Measurements from ENCODE around the gene EIF2AK3. TPM values are rescaled to one million over a fixed set of nuclear protein-coding genes. Genes with fewer than 3 reads are reported as not detected.
"Not testable (repeated sequence)": the region's sequence is repeated elsewhere in the genome, so short reads cannot be mapped to it uniquely, and the experiment has no call there.

The EIF2AK3 gene
- total RNA-seq, 2 donors from 2014 or later, result 34.9 to 38.3 TPM

DNA sequence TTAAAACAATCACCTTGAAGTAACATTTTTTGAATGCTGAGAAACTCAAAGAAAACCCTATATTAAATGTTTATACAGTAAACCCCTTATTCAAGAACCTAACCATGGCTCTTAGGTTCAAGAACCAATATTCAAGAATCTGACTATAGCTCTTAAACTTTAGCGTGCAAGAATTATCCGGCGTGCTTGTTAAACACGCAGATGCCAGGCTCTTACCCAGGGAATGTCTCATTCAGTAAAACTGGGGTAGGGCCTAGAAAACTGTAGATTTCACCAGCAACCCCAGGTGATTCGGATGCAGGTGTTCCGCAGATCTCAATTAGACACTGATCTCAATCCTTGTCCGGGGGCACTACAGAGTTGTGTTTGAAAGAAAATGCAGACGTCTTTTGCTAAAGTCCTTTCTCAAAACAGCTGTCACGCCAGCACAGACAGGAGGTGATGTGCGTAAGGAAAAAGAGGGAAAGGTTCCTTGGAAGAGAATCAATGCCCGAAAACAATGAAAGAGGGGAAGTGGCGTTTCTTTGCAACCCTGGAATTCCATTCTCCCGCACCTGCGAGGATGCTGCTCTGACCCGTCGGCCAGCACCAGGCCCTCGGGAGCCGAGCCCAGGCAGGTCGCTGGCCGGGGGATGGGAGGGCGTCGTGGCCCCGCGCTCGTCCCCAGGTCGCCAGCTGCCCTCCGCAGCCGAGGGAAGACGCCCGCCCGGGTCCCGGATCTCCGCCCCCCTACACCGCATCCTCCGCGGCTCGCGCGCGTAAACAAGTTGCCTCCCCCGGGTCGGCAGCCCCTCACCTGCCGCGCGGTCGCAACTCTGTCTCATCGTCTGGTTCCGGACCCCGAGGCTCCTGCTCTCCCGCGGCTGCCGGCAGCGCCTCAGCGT is 851 bp downstream of the EIF2AK3 start:
- Mint-ChIP-seq H3K4me1 (peaks cover 12% of the 10 kb centered on the region), H3K4me3 (no peak overlapping the region), H3K36me3 (ENCODE audit: low read depth) (peaks cover 2% of the 10 kb centered on the region), H3K27me3 (no peaks in the 10 kb centered on the region), H3K27ac (no peak overlapping the region)
- H3K9me3 ChIP-seq (ENCODE audit: control insufficient read depth, low read length, poor library complexity, severe bottlenecking), result no peaks in the 10 kb centered on the region
- ATAC-seq (peak; percentile 0), DNase-seq (peak; percentile 35 to 47 (median 37))

DNA sequence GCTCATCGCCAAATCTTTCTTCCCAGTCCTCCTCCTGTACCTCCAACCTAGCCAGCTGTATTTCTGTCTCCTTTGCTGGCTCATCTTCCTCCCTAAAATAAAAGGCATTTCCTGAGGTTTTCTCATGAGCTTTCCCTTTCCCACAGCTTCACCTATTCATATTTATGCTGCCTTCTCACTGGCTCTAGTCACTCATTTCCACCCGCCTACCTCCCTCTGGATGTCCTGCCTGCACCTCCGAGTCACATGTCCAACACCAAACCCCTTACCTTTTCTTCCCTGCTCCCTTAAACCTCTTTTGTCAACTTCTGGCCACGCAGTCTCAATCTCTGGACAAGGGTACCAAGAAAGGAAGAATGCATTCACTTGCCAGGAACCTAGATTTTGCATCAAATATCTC is 2.8 kb downstream of the EIF2AK3 start:
- no peak overlapping the region for H3K4me3 Mint-ChIP-seq

DNA sequence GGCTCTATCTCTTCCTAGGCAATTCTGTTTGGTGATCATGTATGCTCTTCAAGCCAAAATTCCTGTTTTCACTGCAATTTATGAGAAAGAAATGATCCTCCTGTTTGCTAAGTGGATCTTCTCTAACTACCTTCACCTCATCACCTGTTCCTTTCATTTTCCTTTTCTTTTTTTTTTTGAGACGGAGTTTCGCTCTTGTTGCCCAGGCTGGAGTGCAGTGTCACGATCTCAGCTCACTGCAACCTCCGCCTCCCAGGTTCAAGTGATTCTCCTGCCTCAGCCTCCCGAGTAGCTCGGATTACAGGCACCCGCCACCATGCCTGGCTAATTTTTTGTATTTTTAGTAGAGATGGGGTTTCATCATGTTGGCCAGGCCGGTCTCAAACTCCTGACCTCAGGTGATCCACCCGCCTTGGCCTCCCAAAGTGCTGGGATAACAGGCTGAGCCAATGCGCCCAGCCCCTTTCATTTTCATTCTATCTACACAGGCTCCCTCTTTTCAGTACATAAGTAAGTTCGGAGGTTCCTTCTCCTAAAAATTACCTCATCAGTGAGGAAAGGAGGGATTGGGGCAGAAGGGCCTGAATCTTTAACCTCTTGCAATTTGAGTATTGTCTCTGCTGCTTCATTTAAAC is 3.3 kb downstream of the EIF2AK3 start:
- H3K9me3 ChIP-seq (ENCODE audit: control insufficient read depth, low read length, poor library complexity, severe bottlenecking); H3K27me3 Mint-ChIP-seq; DNase-seq; H3K27ac Mint-ChIP-seq; H3K36me3 Mint-ChIP-seq (ENCODE audit: low read depth); H3K4me3 Mint-ChIP-seq; ATAC-seq: not testable (repeated sequence)
- H3K4me1 Mint-ChIP-seq, result peaks cover 23% of the 10 kb centered on the region

More for the DNA sequence above, 2.8 kb downstream of the EIF2AK3 start:
- Mint-ChIP-seq H3K36me3 (ENCODE audit: low read depth) (peaks cover 2% of the 10 kb centered on the region), H3K27me3 (no peaks in the 10 kb centered on the region), H3K4me1 (peaks cover 22% of the 10 kb centered on the region), H3K27ac (no peak overlapping the region)
- no peak for DNase-seq
- H3K9me3 ChIP-seq (ENCODE audit: control insufficient read depth, low read length, poor library complexity, severe bottlenecking), result no peaks in the 10 kb centered on the region
- no peak for ATAC-seq

DNA sequence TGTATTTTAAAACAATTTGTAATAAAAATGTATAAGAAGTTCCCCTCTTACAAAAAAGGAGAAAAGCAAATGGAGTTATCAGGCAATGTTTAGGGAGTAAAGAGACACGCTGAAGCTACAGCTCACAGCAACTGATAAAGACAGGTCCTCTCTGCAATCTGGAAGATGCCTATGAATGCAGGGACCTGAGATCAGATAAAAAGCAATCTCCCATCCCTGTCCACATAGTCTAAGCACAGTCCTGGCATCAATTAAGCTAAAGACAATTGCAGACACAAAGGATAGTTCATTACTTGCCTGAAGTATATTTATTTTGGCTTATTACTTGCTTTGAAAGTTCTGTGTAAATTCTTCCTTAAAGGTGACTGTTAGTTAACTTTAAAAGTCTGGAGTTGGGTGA is 5.0 kb downstream of the EIF2AK3 start:
- H3K4me3 Mint-ChIP-seq, result no peak overlapping the region
- peaks cover 29% of the 10 kb centered on the region for H3K4me1 Mint-ChIP-seq
- no peaks in the 10 kb centered on the region for H3K9me3 ChIP-seq (ENCODE audit: control insufficient read depth, low read length, poor library complexity, severe bottlenecking)
- no peak overlapping the region for H3K27ac Mint-ChIP-seq
- ATAC-seq (no peak), DNase-seq (no peak)
- no peaks in the 10 kb centered on the region for H3K27me3 Mint-ChIP-seq
- H3K36me3 Mint-ChIP-seq (ENCODE audit: low read depth), result peaks cover 2% of the 10 kb centered on the region

DNA sequence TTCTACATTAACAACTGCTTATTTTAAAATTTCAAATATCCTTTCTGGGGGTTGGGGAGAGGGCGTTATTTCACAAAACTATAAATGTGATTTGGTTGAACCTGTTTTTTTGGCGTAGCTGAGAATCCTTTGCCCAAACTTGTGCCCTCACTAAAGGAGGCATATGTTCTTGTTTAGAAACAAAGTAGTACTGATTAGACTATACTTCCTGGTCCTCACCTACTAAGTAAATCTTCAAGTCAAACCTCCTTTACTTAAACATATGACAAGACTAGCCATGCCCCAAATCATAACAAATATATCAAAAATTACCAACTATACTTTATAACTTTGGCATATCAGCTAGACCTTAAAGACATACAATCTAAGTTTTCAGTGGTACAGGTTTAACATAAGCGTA is 5.8 kb downstream of the EIF2AK3 start:
- no peaks in the 10 kb centered on the region for H3K9me3 ChIP-seq (ENCODE audit: control insufficient read depth, low read length, poor library complexity, severe bottlenecking)
- ATAC-seq (no peak), DNase-seq (no peak)
- H3K4me1 Mint-ChIP-seq, result peaks cover 36% of the 10 kb centered on the region
- no peaks in the 10 kb centered on the region for H3K36me3 Mint-ChIP-seq (ENCODE audit: low read depth)
- H3K27me3 Mint-ChIP-seq, result no peaks in the 10 kb centered on the region
- no peak overlapping the region for H3K27ac Mint-ChIP-seq
- H3K4me3 Mint-ChIP-seq, result no peak overlapping the region

DNA sequence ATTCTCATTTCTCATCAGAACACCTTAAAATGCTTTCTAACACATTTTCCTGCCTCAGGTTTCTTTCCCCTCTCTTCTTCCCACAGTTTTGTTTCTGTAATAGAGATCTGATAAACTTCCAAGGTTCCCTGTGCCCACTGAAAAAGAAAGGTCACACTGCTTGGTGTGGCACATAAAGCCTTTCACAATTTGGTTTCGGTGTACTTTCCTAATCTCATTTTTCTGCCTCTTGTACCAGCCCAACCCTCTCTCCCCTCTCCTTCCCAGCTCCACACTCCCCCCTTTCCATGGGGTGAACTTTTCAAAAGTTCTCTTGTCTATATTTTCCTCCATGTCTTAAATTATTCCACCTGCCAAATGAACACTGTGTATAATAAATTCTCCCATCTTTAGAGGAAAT is 7.2 kb downstream of the EIF2AK3 start:
- Mint-ChIP-seq H3K4me3 (peak overlapping the region; percentile 59), H3K36me3 (ENCODE audit: low read depth) (no peaks in the 10 kb centered on the region), H3K27ac (peak overlapping the region; percentile 37), H3K4me1 (peaks cover 34% of the 10 kb centered on the region), H3K27me3 (no peaks in the 10 kb centered on the region)
- DNase-seq (no peak), ATAC-seq (no peak)
- no peaks in the 10 kb centered on the region for H3K9me3 ChIP-seq (ENCODE audit: control insufficient read depth, low read length, poor library complexity, severe bottlenecking)

DNA sequence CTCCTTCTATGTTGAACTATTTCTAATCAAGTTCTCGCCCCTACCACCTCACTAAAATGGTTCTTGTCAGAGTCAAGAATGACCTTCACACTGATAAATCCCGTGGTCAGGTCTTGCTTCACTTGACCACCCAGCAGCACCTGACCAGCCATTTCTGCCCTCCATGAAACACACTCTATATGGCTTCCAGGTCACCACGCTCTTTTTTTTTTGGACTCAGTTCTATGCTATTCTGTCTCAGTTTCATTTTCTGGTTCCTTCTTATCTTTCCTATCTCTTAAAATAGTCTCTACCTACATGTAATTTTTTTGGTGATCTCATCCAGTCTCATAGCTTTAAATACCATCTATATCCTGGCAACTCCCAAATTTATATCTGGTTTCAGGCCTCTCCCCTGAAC is 11.4 kb downstream of the EIF2AK3 start:
- no peak for DNase-seq
- H3K9me3 ChIP-seq (ENCODE audit: control insufficient read depth, low read length, poor library complexity, severe bottlenecking), result no peaks in the 10 kb centered on the region
- Mint-ChIP-seq H3K27ac (no peak overlapping the region), H3K4me3 (no peak overlapping the region), H3K4me1 (peaks cover 35% of the 10 kb centered on the region), H3K27me3 (no peaks in the 10 kb centered on the region), H3K36me3 (ENCODE audit: low read depth) (no peaks in the 10 kb centered on the region)
- ATAC-seq, result peak; percentile 28

DNA sequence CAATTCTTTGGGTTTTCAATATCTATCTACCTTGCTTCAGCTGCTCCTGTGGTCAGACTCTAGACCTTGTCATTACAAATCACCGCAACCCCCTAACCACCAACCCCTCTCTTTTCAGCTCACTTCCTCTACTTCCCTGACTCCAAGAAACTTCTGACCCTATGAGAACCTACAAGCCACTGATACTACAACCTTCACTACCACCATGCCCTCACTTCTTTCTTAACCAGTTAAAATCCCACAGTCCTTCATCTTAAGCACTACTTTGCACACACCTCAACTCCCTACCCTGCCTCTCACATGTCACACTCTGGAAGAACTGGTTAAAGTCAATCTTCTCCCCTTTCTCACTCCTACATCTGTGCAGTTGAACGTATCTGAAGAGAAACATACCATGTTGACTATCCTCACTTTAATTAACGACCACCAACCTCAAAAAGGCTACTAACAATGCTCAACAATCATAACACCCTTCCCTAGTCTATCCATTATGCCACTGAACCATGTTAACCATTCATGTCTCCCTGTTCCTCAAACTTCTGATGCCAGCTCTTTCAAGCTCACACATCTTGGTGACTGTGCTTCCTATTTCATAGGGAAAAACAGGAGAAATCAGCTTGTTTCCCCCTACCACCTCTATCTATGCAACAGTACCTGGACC is 12.6 kb downstream of the EIF2AK3 start:
- H3K36me3 Mint-ChIP-seq (ENCODE audit: low read depth), result no peaks in the 10 kb centered on the region
- no peaks in the 10 kb centered on the region for H3K27me3 Mint-ChIP-seq
- no peak overlapping the region for H3K27ac Mint-ChIP-seq
- no peaks in the 10 kb centered on the region for H3K9me3 ChIP-seq (ENCODE audit: control insufficient read depth, low read length, poor library complexity, severe bottlenecking)
- no peak for ATAC-seq
- peaks cover 28% of the 10 kb centered on the region for H3K4me1 Mint-ChIP-seq
- DNase-seq, result no peak
- H3K4me3 Mint-ChIP-seq, result no peak overlapping the region

DNA sequence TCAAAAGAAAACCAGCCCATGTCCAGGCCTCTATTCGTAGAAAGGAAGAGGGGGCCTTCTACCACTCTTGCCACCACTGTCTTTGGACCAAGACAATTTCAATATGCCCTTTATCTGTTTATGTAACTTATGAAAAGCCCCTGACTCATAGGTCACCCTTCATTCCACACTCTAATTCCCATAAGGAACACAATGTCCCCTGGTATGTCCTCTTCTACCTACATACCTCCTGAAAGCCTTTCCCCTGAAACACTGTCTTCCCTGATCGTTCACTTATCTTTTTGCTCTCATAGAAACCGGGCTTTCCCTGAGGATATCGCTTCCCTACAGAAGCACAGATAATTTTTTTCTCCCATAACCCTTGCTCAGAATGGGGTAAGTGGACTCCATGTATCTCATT is 13.3 kb downstream of the EIF2AK3 start:
- Mint-ChIP-seq H3K4me1 (peaks cover 23% of the 10 kb centered on the region), H3K36me3 (ENCODE audit: low read depth) (no peaks in the 10 kb centered on the region), H3K27ac (no peak overlapping the region), H3K27me3 (no peaks in the 10 kb centered on the region), H3K4me3 (no peak overlapping the region)
- ATAC-seq (no peak), DNase-seq (no peak)
- no peaks in the 10 kb centered on the region for H3K9me3 ChIP-seq (ENCODE audit: control insufficient read depth, low read length, poor library complexity, severe bottlenecking)

DNA sequence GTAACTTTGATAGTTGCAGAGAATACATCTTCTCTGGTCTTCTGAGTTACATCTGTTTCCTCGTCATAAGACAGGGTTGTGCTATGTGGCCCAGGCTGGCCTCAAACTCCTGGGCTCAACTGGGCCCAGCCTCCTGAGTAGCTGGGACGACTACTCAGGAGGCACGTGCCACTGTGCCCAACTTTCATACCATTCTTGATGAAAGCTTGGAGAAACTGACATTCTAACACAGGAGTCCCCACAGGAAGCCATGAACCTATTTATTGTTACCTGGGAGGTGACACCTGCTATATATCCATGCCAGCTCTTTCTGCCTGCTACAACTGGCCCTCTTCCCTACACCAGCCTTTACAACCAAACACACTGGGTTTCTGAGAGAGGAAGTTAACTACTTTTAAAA is 19.1 kb downstream of the EIF2AK3 start:
- no peaks in the 10 kb centered on the region for H3K27me3 Mint-ChIP-seq
- H3K9me3 ChIP-seq (ENCODE audit: control insufficient read depth, low read length, poor library complexity, severe bottlenecking), result no peaks in the 10 kb centered on the region
- ATAC-seq, result no peak
- no peak overlapping the region for H3K4me3 Mint-ChIP-seq
- no peak for DNase-seq
- no peak overlapping the region for H3K27ac Mint-ChIP-seq
- H3K4me1 Mint-ChIP-seq, result peaks cover 18% of the 10 kb centered on the region
- H3K36me3 Mint-ChIP-seq (ENCODE audit: low read depth), result peaks cover 2% of the 10 kb centered on the region

DNA sequence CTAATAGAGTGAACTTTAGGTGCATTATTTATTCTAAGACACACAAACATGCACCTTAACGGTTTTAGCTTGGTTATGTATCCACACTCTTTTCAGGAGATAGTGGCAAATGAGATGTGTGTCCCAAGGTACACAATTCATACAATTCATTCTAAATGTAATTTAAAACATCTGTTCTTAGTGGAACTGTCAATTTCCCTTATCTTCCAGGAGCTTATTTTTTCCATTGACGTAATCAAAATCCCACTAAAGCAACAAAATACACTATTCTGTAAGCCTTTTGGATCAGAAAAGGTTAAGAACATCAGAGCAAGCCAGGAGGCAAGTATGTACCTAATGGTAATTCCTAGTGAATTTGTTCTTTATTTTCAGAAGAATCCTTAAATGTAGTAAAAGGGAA is 19.8 kb downstream of the EIF2AK3 start:
- H3K27me3 Mint-ChIP-seq, result no peaks in the 10 kb centered on the region
- no peak overlapping the region for H3K4me3 Mint-ChIP-seq
- peaks cover 22% of the 10 kb centered on the region for H3K4me1 Mint-ChIP-seq
- H3K36me3 Mint-ChIP-seq (ENCODE audit: low read depth), result peaks cover 2% of the 10 kb centered on the region
- DNase-seq (no peak), ATAC-seq (no peak)
- H3K9me3 ChIP-seq (ENCODE audit: control insufficient read depth, low read length, poor library complexity, severe bottlenecking), result no peaks in the 10 kb centered on the region
- H3K27ac Mint-ChIP-seq, result no peak overlapping the region

DNA sequence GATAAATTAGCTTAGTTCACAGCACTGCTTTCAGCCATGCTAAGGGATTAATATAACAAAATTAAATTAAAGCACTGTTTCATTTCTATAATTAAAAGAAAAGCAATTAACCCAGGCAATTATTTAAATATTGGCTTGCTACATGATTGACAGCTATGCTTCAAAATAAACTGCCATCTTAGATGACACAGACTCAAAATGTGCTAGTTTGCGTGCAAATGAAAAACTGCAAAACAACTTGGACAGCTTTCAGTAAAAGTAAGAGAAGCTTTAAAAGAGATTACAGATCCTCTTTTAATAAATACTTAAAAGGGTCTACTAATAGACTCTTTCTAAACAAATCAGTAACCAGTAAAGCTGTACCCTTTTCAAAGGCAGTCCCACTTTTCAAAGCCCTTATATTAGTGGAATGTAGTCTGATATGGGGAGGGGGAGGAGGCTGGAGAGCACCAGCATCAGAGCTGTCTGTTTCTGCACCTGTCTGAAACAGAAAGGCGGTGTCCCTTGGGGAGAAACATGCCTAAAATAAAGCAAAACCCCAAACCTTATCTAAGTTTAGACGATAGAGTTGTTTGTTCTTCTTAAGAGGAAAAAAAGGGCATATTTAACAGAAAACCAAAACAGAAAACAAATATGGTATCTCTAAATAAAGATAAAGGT is 20.8 kb downstream of the EIF2AK3 start:
- Mint-ChIP-seq H3K27ac (peak overlapping the region; percentile 29), H3K36me3 (ENCODE audit: low read depth) (peaks cover 2% of the 10 kb centered on the region), H3K4me1 (peaks cover 20% of the 10 kb centered on the region), H3K27me3 (no peaks in the 10 kb centered on the region), H3K4me3 (no peak overlapping the region)
- DNase-seq (no peak), ATAC-seq (peak; percentile 54)
- H3K9me3 ChIP-seq (ENCODE audit: control insufficient read depth, low read length, poor library complexity, severe bottlenecking), result no peaks in the 10 kb centered on the region

DNA sequence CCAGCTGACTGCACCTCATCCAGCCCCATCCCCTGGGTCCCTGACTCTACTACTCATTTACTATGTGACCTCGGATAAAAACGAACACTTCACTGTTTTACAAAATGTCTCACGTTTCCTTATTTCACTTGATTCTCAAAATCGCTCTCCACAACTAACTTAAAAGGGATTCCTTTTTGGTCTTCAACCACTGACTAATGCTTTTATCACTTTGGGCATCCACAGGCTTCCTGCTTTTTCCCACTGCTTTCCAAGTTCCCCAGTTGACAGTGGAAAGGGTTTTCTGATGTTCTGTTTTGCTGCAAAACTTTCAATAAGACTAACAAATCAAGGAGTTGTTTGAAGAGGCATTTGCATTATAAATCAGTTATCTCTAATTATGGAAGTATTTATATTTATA is 24.1 kb downstream of the EIF2AK3 start:
- no peak overlapping the region for H3K4me3 Mint-ChIP-seq
- H3K36me3 Mint-ChIP-seq (ENCODE audit: low read depth), result peaks cover 2% of the 10 kb centered on the region
- no peak for ATAC-seq
- H3K9me3 ChIP-seq (ENCODE audit: control insufficient read depth, low read length, poor library complexity, severe bottlenecking), result no peaks in the 10 kb centered on the region
- H3K27me3 Mint-ChIP-seq, result no peaks in the 10 kb centered on the region
- H3K4me1 Mint-ChIP-seq, result peaks cover 30% of the 10 kb centered on the region
- no peak overlapping the region for H3K27ac Mint-ChIP-seq
- no peak for DNase-seq
